Lower lobe of right lung (tissue), 2 donors: ENCODE data around the gene NR3C1. TPM values are rescaled to one million over a fixed set of nuclear protein-coding genes. Genes with fewer than 3 reads are reported as not detected.
A peak's percentile ranks its signal among the peaks of the same experiment; 100 is the strongest.

Source experiments
- ATAC-seq, 2 donors: fragments of 200-7000 bp; cut with Tn5 transposase; one replicate each; pipeline ENCODE4 v1.9.1; 2020 to 2022; ENCODE audit warnings: mild to moderate bottlenecking in 2 of 2, moderate library complexity in 2 of 2
- DNase-seq: peaks from one replicate; pipeline ENCODE4 v3.0.0-alpha.2; 2020
- H3K27ac ChIP-seq: fragments of 200-600 bp; one replicate; pipeline ENCODE4 v1.8.0; 2022
- H3K27me3 ChIP-seq: fragments of 200-600 bp; one replicate; pipeline ENCODE4 v1.8.0; 2022; ENCODE audit warnings: low read depth
- H3K36me3 ChIP-seq: fragments of 200-600 bp; one replicate; pipeline ENCODE4 v1.8.0; 2022; ENCODE audit warnings: mild to moderate bottlenecking
- H3K4me1 ChIP-seq: fragments of 200-600 bp; one replicate; pipeline ENCODE4 v1.8.0; 2022
- H3K4me3 ChIP-seq: fragments of 200-600 bp; one replicate; pipeline ENCODE4 v1.8.0; 2022; ENCODE audit warnings: mild to moderate bottlenecking
- H3K9me3 ChIP-seq: fragments of 200-600 bp; one replicate; pipeline ENCODE4 v1.8.0; 2022
- intact Hi-C: fragments of 100-400 bp; cut with DNase I; formaldehyde crosslinking; loops from one replicate; pipeline ENCODE4 v1.11.0; 2022
- total RNA-seq: library from RNA; stranded (reverse); fragmentation: NEBNext Ultra II Directional; extraction: Animal tissue kit (Norgen Biotek cat#: 25700); gene quantifications from one replicate; pipeline ENCODE4 v1.2.1, GENCODE V29; 2021
- TF ChIP-seq, protein P1 (sequence below): fragments of 200-600 bp; IDR thresholded peaks from one replicate; pipeline ENCODE4 v1.8.0; 2022; ENCODE audit warnings: antibody characterized with exemption, mild to moderate bottlenecking
- donor health status: DM: no; HTN: yes; CAD: no; lungs with severe emphysema.

NR3C1 gene
- total RNA-seq, 1 donor from 2014 or later: 110 TPM

DNA sequence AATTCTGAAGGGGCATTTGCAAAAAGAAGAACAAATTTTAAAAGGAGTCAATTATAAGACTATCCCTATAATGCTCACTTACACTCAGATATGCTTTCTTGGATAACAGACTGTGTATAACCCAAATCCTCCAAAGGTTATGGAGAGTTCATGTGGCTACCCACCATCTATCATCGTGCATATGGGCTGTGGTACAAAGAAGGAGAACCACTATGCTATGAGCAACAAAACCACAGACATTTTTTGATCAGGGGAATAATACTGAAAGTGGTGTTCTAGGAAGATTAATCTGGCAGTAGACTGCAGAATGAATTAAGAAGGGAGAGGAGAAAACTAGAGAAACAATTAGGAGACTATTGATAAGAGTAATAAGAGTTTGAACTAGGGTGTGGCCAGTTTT is 16.8 kb downstream of the NR3C1 start:
- ATAC-seq (no peak), DNase-seq (no peak)
- H3K9me3 ChIP-seq: peaks cover 15% of the 10 kb centered on the region
- TF ChIP-seq, protein P1, sequence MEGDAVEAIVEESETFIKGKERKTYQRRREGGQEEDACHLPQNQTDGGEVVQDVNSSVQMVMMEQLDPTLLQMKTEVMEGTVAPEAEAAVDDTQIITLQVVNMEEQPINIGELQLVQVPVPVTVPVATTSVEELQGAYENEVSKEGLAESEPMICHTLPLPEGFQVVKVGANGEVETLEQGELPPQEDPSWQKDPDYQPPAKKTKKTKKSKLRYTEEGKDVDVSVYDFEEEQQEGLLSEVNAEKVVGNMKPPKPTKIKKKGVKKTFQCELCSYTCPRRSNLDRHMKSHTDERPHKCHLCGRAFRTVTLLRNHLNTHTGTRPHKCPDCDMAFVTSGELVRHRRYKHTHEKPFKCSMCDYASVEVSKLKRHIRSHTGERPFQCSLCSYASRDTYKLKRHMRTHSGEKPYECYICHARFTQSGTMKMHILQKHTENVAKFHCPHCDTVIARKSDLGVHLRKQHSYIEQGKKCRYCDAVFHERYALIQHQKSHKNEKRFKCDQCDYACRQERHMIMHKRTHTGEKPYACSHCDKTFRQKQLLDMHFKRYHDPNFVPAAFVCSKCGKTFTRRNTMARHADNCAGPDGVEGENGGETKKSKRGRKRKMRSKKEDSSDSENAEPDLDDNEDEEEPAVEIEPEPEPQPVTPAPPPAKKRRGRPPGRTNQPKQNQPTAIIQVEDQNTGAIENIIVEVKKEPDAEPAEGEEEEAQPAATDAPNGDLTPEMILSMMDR: no peak
- H3K4me3 ChIP-seq: no peak overlapping the region
- no peaks in the 10 kb centered on the region for H3K27me3 ChIP-seq
- no peaks in the 10 kb centered on the region for H3K36me3 ChIP-seq
- intact Hi-C loops: no loop called here
- H3K4me1 ChIP-seq: peaks cover 56% of the 10 kb centered on the region
- no peak overlapping the region for H3K27ac ChIP-seq

DNA sequence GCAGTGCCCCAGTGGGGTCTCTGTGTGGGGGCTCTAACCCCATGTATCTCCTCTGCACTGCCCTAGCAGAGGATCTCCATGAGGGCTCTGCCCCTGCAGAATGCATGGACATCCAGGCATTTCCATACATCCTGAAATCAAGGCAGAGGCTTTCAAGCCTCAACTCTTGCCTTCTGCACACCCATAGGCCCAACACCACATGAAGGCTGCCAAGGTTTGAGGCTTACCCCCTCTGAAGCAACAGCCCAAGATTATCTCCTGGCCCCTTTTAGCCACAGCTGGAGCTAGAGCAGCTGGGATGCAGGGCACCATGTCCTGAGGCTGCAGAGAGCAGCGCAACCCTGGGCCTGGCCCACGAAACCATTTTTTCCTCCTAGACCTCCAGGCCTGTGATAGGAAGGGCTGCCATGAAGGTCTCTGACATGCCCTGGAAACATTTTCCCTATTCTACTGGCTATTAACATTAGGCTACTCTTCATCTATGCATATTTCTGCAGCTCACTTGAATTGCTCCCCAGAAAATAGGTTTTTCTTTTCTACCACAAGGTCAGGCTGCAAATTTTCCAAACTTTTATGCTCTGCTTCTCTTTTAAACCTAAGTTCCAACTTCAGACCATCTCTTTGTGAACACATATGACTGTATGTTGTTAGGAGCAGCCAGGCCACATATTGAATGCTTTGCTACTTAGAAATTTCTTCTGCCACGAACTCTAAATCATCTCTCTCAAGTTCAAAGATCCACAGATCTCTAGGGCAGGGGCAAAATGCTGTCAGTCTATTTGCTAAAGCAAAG is 18.4 kb downstream of the NR3C1 start:
- Histone ChIP-seq H3K27me3 (no peaks in the 10 kb centered on the region), H3K9me3 (peaks cover 15% of the 10 kb centered on the region), H3K4me1 (peaks cover 39% of the 10 kb centered on the region), H3K27ac (no peak overlapping the region), H3K4me3 (no peak overlapping the region), H3K36me3 (no peaks in the 10 kb centered on the region)
- intact Hi-C loops: no loop called here
- DNase-seq (no peak), ATAC-seq (no peak)
- TF ChIP-seq, protein P1: no peak

DNA sequence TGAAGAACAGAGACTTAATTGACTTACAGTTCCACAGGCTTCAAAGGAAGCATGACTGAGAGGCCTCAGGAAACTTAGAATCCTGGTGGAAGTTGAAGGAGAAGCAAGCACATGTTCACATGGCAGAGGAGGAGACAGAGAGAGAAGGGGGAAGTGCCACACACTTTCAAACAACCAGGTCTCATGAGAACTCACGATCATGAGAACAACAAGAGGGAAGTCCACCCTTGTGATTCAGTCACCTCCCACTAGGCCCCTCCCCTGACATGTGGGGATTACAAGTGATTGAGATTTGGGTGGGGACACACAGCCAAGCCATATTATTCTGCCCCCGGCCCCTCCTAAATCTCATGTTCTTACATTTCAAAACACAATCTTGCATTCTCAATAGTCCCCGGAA is 19.5 kb downstream of the NR3C1 start:
- H3K36me3 ChIP-seq: no peaks in the 10 kb centered on the region
- no peak for DNase-seq
- no peaks in the 10 kb centered on the region for H3K27me3 ChIP-seq
- no peak overlapping the region for H3K4me3 ChIP-seq
- no peak overlapping the region for H3K27ac ChIP-seq
- intact Hi-C loops: no loop called here
- TF ChIP-seq, protein P1: no peak
- peaks cover 15% of the 10 kb centered on the region for H3K9me3 ChIP-seq
- peaks cover 35% of the 10 kb centered on the region for H3K4me1 ChIP-seq
- no peak for ATAC-seq

DNA sequence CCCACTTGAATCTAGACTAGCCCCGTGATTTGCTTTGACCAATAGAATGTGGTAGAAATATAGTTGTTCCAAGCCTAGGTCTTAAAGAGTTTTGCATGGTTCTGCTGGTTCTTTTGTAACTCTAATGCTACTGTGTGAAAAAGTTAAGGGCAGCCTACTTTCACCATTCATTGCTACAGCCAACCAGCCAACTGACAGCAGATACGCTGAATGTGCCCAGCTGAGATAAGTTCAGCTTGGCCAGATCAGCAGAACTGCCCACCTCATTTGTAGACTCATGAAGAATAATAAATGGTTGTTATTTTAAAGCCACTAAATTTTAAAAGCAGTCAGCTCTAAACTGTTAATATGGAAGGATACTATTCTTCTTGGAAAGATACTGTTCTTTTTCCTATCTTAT is 23.9 kb downstream of the NR3C1 start:
- Histone ChIP-seq H3K27me3 (no peaks in the 10 kb centered on the region), H3K27ac (no peak overlapping the region), H3K36me3 (no peaks in the 10 kb centered on the region), H3K9me3 (peaks cover 2% of the 10 kb centered on the region), H3K4me3 (no peak overlapping the region), H3K4me1 (peaks cover 35% of the 10 kb centered on the region)
- DNase-seq: no peak
- TF ChIP-seq, protein P1: no peak
- ATAC-seq: no peak
- intact Hi-C loops: no loop called here

DNA sequence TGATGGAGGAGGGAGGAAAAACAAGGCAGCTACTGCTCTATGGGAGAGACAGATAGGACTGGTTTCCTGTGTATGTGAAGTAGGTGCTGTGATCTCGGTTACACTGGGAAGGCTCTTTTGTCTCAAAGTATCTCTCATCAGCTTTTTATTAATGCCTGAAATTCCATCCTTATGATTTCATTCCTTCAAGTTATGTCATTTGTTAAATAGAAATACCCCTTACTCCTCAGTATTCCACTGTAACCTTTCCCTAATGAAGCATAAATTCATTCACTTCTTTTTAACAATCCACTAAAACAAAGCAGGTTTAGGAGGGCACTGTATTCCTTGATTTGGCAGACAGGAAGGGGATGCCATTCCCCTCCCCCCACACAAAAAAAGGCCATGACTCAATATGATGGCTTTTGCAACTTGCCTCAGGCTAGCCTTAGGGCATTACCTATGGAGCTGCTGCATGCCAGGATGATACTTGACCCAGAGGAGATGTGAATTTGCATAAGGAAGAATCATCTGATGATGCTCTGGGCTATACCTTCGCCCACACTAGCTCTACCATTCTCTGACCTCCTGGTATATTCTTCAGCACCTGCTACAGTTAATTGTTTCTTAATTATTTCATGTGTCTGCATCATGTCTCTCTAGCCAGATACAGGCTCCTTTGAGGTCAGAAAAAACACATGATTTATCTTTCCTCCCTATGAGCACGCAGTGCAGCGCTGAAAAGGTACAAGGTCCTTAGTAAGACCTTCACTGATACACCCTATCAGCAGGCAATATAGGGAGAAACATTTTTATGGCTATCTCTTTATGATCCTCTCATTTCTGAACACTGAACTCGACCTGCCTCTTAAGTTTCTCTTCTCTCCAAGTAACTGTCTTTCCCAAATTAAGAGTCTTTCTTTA is 26.3 kb downstream of the NR3C1 start:
- H3K27me3 ChIP-seq: no peaks in the 10 kb centered on the region
- TF ChIP-seq, protein P1: no peak
- no peak for DNase-seq
- ATAC-seq: peak in 1 of 2 donors; percentile 21
- intact Hi-C loops: no loop called here
- no peak overlapping the region for H3K27ac ChIP-seq
- no peaks in the 10 kb centered on the region for H3K36me3 ChIP-seq
- no peaks in the 10 kb centered on the region for H3K9me3 ChIP-seq
- no peak overlapping the region for H3K4me3 ChIP-seq
- H3K4me1 ChIP-seq: peaks cover 31% of the 10 kb centered on the region
